ENCODE data around the gene NOTCH2.
"Not testable (repeated sequence)": the region's sequence is repeated elsewhere in the genome, so short reads cannot be mapped to it uniquely, and the experiment has no call there.

GRCh38 chr1:120096981-120097545 is 27.6 kb upstream of the NOTCH2 start:
- not testable (repeated sequence) for TF ChIP-seq CTCF, POLR2A (IDR thresholded peaks at IDR 0.05)

Data from adrenal gland (tissue), 5 donors.